ENCODE measurements around the gene ANP32A.

ANP32A gene

GRCh38 chr15:68797599-68798345 is 22.9 kb downstream of the ANP32A start:
- no peaks in the 10 kb centered on the region for H3K9me3 Mint-ChIP-seq
- H3K27ac Mint-ChIP-seq = peak overlapping the region; percentile 75
- peaks cover 89% of the 10 kb centered on the region for H3K4me1 Mint-ChIP-seq
- H3K4me3 Mint-ChIP-seq = peak overlapping the region; percentile 1
- DNase-seq = no peak
- peaks cover 20% of the 10 kb centered on the region for H3K36me3 Mint-ChIP-seq (ENCODE audit: low read depth)
- peak; percentile 44 for ATAC-seq
- no peaks in the 10 kb centered on the region for H3K27me3 Mint-ChIP-seq

- peak overlapping the region; percentile 75 for H3K27ac Mint-ChIP-seq
- no peaks in the 10 kb centered on the region for H3K9me3 Mint-ChIP-seq
- peaks cover 20% of the 10 kb centered on the region for H3K36me3 Mint-ChIP-seq (ENCODE audit: low read depth)
- peak overlapping the region; percentile 1 for H3K4me3 Mint-ChIP-seq
- DNase-seq (peak; percentile 17), ATAC-seq (peak; percentile 76)
- no peaks in the 10 kb centered on the region for H3K27me3 Mint-ChIP-seq
- peaks cover 92% of the 10 kb centered on the region for H3K4me1 Mint-ChIP-seq
Measured at GRCh38 chr15:68797191-68797590, 23.5 kb downstream of the ANP32A start.

- peaks cover 93% of the 10 kb centered on the region for H3K4me1 Mint-ChIP-seq
- H3K27me3 Mint-ChIP-seq = no peaks in the 10 kb centered on the region
- DNase-seq (no peak), ATAC-seq (no peak)
- H3K4me3 Mint-ChIP-seq = no peak overlapping the region
- peaks cover 22% of the 10 kb centered on the region for H3K36me3 Mint-ChIP-seq (ENCODE audit: low read depth)
- no peaks in the 10 kb centered on the region for H3K9me3 Mint-ChIP-seq
- peak overlapping the region; percentile 16 for H3K27ac Mint-ChIP-seq
Measured at GRCh38 chr15:68796576-68796975, 24.1 kb downstream of the ANP32A start.

- DNase-seq = peak; percentile 73
- ATAC-seq = peak; percentile 45
- peaks cover 28% of the 10 kb centered on the region for H3K36me3 Mint-ChIP-seq (ENCODE audit: low read depth)
- H3K27me3 Mint-ChIP-seq = no peaks in the 10 kb centered on the region
- H3K4me3 Mint-ChIP-seq = peak overlapping the region; percentile 55
- H3K4me1 Mint-ChIP-seq = peaks cover 97% of the 10 kb centered on the region
- peak overlapping the region; percentile 29 for H3K27ac Mint-ChIP-seq
- no peaks in the 10 kb centered on the region for H3K9me3 Mint-ChIP-seq
Measured at GRCh38 chr15:68795298-68795848, 25.3 kb downstream of the ANP32A start.

GRCh38 chr15:68794863-68795262 is 25.8 kb downstream of the ANP32A start:
- Mint-ChIP-seq H3K4me3 (peak overlapping the region; percentile 55), H3K27me3 (no peaks in the 10 kb centered on the region), H3K9me3 (no peaks in the 10 kb centered on the region), H3K4me1 (peaks cover 98% of the 10 kb centered on the region), H3K27ac (peak overlapping the region; percentile 29), H3K36me3 (ENCODE audit: low read depth) (peaks cover 28% of the 10 kb centered on the region)
- ATAC-seq = no peak
- no peak for DNase-seq

GRCh38 chr15:68794307-68794706 is 26.4 kb downstream of the ANP32A start:
- Mint-ChIP-seq H3K4me1 (peaks cover 98% of the 10 kb centered on the region), H3K4me3 (peak overlapping the region; percentile 1), H3K27me3 (no peaks in the 10 kb centered on the region), H3K36me3 (ENCODE audit: low read depth) (peaks cover 24% of the 10 kb centered on the region), H3K9me3 (no peaks in the 10 kb centered on the region), H3K27ac (peak overlapping the region; percentile 29)
- DNase-seq = no peak
- ATAC-seq = no peak

- no peak for DNase-seq
- Mint-ChIP-seq H3K27me3 (no peaks in the 10 kb centered on the region), H3K36me3 (ENCODE audit: low read depth) (peaks cover 20% of the 10 kb centered on the region), H3K9me3 (no peaks in the 10 kb centered on the region), H3K27ac (no peak overlapping the region), H3K4me3 (no peak overlapping the region), H3K4me1 (peaks cover 98% of the 10 kb centered on the region)
- ATAC-seq = no peak
Measured at GRCh38 chr15:68793776-68794175, 26.9 kb downstream of the ANP32A start.

- ATAC-seq (no peak), DNase-seq (no peak)
- peaks cover 20% of the 10 kb centered on the region for H3K36me3 Mint-ChIP-seq (ENCODE audit: low read depth)
- no peaks in the 10 kb centered on the region for H3K27me3 Mint-ChIP-seq
- no peaks in the 10 kb centered on the region for H3K9me3 Mint-ChIP-seq
- peaks cover 97% of the 10 kb centered on the region for H3K4me1 Mint-ChIP-seq
- no peak overlapping the region for H3K4me3 Mint-ChIP-seq
- peak overlapping the region; percentile 91 for H3K27ac Mint-ChIP-seq
Measured at GRCh38 chr15:68792901-68793766, 27.6 kb downstream of the ANP32A start.

GRCh38 chr15:68791431-68792283 is 29.0 kb downstream of the ANP32A start:
- H3K4me1 Mint-ChIP-seq = peaks cover 86% of the 10 kb centered on the region
- H3K27me3 Mint-ChIP-seq = no peaks in the 10 kb centered on the region
- ATAC-seq (peak; percentile 90), DNase-seq (peak; percentile 64)
- peak overlapping the region; percentile 91 for H3K27ac Mint-ChIP-seq
- no peaks in the 10 kb centered on the region for H3K9me3 Mint-ChIP-seq
- peak overlapping the region; percentile 65 for H3K4me3 Mint-ChIP-seq
- peaks cover 24% of the 10 kb centered on the region for H3K36me3 Mint-ChIP-seq (ENCODE audit: low read depth)

GRCh38 chr15:68790910-68791309 is 29.8 kb downstream of the ANP32A start:
- Mint-ChIP-seq H3K4me3 (peak overlapping the region; percentile 65), H3K27ac (peak overlapping the region; percentile 91)

GRCh38 chr15:68790242-68790575 is 30.5 kb downstream of the ANP32A start:
- Mint-ChIP-seq H3K36me3 (ENCODE audit: low read depth) (peaks cover 27% of the 10 kb centered on the region), H3K4me3 (no peak overlapping the region)

More at GRCh38 chr15:68790910-68791309, 29.8 kb downstream of the ANP32A start:
- H3K4me1 Mint-ChIP-seq = peaks cover 78% of the 10 kb centered on the region
- ATAC-seq (no peak), DNase-seq (no peak)
- H3K27me3 Mint-ChIP-seq = no peaks in the 10 kb centered on the region
- H3K9me3 Mint-ChIP-seq = no peaks in the 10 kb centered on the region
- H3K36me3 Mint-ChIP-seq (ENCODE audit: low read depth) = peaks cover 25% of the 10 kb centered on the region

GRCh38 chr15:68789534-68790241 is 31.0 kb downstream of the ANP32A start:
- no peak for ATAC-seq
- DNase-seq = no peak
- Mint-ChIP-seq H3K4me1 (peaks cover 71% of the 10 kb centered on the region), H3K27ac (peak overlapping the region; percentile 11), H3K27me3 (no peaks in the 10 kb centered on the region), H3K4me3 (no peak overlapping the region), H3K9me3 (no peaks in the 10 kb centered on the region), H3K36me3 (ENCODE audit: low read depth) (peaks cover 25% of the 10 kb centered on the region)

More at GRCh38 chr15:68790242-68790575, 30.5 kb downstream of the ANP32A start:
- Mint-ChIP-seq H3K27me3 (no peaks in the 10 kb centered on the region), H3K4me1 (peaks cover 74% of the 10 kb centered on the region), H3K9me3 (no peaks in the 10 kb centered on the region), H3K27ac (no peak overlapping the region)
- no peak for DNase-seq
- no peak for ATAC-seq

GRCh38 chr15:68789091-68789490 is 31.6 kb downstream of the ANP32A start:
- Mint-ChIP-seq H3K27ac (peak overlapping the region; percentile 11), H3K27me3 (no peaks in the 10 kb centered on the region), H3K4me3 (no peak overlapping the region), H3K4me1 (peaks cover 70% of the 10 kb centered on the region), H3K36me3 (ENCODE audit: low read depth) (peaks cover 28% of the 10 kb centered on the region), H3K9me3 (no peaks in the 10 kb centered on the region)
- ATAC-seq = no peak
- no peak for DNase-seq

Data from activated naive CD8-positive, alpha-beta T cell treated with anti-CD3 and anti-CD28 coated beads, Interleukin-2, amount 50 U/mL, for 24 hours (primary cell).